ENCODE data around the gene TMEM232.

Gene TMEM232

GRCh38 chr5:110594866-110595265 lies 131.6 kb downstream of the TMEM232 start:
- no peak for DNase-seq (ENCODE audit: low read depth)
- H3K4me3 ChIP-seq (ENCODE audit: low read length), result no peak overlapping the region
- TF ChIP-seq, protein P1, sequence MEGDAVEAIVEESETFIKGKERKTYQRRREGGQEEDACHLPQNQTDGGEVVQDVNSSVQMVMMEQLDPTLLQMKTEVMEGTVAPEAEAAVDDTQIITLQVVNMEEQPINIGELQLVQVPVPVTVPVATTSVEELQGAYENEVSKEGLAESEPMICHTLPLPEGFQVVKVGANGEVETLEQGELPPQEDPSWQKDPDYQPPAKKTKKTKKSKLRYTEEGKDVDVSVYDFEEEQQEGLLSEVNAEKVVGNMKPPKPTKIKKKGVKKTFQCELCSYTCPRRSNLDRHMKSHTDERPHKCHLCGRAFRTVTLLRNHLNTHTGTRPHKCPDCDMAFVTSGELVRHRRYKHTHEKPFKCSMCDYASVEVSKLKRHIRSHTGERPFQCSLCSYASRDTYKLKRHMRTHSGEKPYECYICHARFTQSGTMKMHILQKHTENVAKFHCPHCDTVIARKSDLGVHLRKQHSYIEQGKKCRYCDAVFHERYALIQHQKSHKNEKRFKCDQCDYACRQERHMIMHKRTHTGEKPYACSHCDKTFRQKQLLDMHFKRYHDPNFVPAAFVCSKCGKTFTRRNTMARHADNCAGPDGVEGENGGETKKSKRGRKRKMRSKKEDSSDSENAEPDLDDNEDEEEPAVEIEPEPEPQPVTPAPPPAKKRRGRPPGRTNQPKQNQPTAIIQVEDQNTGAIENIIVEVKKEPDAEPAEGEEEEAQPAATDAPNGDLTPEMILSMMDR (IDR thresholded peaks at IDR 0.05; ENCODE audit: insufficient read depth, low read depth, low read length, missing control alignments), result no peak

GRCh38 chr5:110590187-110590586 lies 136.3 kb downstream of the TMEM232 start:
- TF ChIP-seq, protein P1 (IDR thresholded peaks at IDR 0.05; ENCODE audit: insufficient read depth, low read depth, low read length, missing control alignments), result peak; percentile 64
- DNase-seq (ENCODE audit: low read depth), result peak; percentile 46
- no peak overlapping the region for H3K4me3 ChIP-seq (ENCODE audit: low read length)

- DNase-seq (ENCODE audit: low read depth), result no peak
- TF ChIP-seq, protein P1 (IDR thresholded peaks at IDR 0.05; ENCODE audit: insufficient read depth, low read depth, low read length, missing control alignments), result no peak
- no peak overlapping the region for H3K4me3 ChIP-seq (ENCODE audit: low read length)
Measured at GRCh38 chr5:110588286-110588980, 138.0 kb downstream of the TMEM232 start.

DNA sequence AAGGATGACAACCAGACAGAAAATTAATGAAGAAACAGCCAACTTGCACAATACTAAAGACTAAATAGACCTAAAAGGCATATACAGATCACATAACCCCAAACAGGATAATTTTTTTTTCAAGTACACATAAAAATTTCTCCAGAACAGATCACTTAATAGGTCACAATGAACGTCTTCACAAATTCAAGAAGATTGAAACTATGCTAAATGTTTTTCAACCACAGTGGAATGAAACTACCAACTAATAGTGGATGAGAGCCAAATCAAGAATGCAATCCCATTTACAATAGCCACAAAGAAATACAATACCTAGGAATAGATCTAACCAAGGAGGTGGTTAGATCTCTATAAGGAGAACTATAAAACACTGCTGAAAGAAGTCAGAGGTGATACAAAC lies 145.8 kb downstream of the TMEM232 start:
- DNase-seq (ENCODE audit: low read depth), result no peak
- no peak overlapping the region for H3K4me3 ChIP-seq (ENCODE audit: low read length)
- TF ChIP-seq, protein P1 (IDR thresholded peaks at IDR 0.05; ENCODE audit: insufficient read depth, low read depth, low read length, missing control alignments), result no peak

GRCh38 chr5:110572729-110573128 lies 153.7 kb downstream of the TMEM232 start:
- H3K4me3 ChIP-seq (ENCODE audit: low read length), result no peak overlapping the region
- DNase-seq (ENCODE audit: low read depth), result no peak
- TF ChIP-seq, protein P1 (IDR thresholded peaks at IDR 0.05; ENCODE audit: insufficient read depth, low read depth, low read length, missing control alignments), result no peak

DNA sequence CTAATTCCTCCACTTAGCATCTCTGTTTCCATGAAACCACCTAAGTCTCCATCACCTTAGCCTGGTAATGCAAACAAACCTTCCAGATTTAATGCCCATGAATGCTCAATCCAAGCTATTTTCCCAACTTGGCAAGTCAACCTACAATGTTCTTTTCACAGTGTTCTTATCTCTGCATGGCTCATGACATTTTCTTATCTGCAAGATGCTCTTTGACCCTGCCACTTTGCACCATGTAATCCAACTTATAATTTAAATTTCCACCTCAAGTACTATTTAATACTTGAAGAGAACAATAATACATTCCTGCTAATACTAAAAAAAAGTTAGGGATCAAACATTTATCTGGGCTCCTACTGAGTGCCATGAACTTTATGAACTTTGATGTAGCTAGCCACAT lies 164.3 kb downstream of the TMEM232 start:
- no peak overlapping the region for H3K4me3 ChIP-seq (ENCODE audit: low read length)
- TF ChIP-seq, protein P1 (IDR thresholded peaks at IDR 0.05; ENCODE audit: insufficient read depth, low read depth, low read length, missing control alignments), result no peak
- DNase-seq (ENCODE audit: low read depth), result no peak

- H3K4me3 ChIP-seq (ENCODE audit: low read length), result no peak overlapping the region
- no peak for DNase-seq (ENCODE audit: low read depth)
- TF ChIP-seq, protein P1 (IDR thresholded peaks at IDR 0.05; ENCODE audit: insufficient read depth, low read depth, low read length, missing control alignments), result no peak
Measured at GRCh38 chr5:110561510-110561909, 165.0 kb downstream of the TMEM232 start.

Measured in epithelial cell of esophagus (primary cell).